GM18505 (cell line): ENCODE measurements around the gene DNAJC10.

Experiments used
- ATAC-seq: cut with Tn5 transposase; IDR thresholded peaks from one replicate; pipeline ENCODE4 v1.9.1; 2021; ENCODE audit not compliant: unreplicated experiment
- POLR2A ChIP-seq: IDR thresholded peaks from 4 replicates; pipeline ENCODE4 v1.6.1; 2011; ENCODE audit warnings: borderline replicate concordance; ENCODE audit not compliant: insufficient read depth, insufficient read length; ENCODE audit errors: extremely low read depth

DNAJC10 gene

GRCh38 chr2:182824767-182825158, 108.7 kb downstream of the DNAJC10 start:
- no peak for ATAC-seq
- no peak for TF ChIP-seq POLR2A

DNA sequence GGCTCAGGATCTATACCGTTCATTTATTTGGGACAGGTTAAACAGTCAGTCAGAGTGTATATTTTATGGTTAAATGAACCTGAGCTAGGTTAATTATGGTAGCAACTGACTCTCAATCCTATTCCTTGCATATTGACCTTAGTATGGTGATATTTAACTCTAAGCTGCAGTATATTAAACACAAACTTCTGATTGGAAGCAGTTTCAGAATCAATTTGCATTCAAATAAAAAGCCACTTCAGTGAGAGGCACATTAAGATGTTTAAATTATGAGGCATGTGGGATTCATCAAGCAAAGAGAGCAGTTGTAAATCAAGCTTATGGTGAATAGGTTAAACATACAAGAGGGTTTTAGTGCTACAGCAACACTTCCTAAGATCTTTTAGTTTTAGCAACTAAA, 110.0 kb downstream of the DNAJC10 start:
- ATAC-seq, result no peak
- no peak for TF ChIP-seq POLR2A

- TF ChIP-seq POLR2A, result no peak
- ATAC-seq, result no peak
Measured at GRCh38 chr2:182826496-182826895, 110.4 kb downstream of the DNAJC10 start.

DNA sequence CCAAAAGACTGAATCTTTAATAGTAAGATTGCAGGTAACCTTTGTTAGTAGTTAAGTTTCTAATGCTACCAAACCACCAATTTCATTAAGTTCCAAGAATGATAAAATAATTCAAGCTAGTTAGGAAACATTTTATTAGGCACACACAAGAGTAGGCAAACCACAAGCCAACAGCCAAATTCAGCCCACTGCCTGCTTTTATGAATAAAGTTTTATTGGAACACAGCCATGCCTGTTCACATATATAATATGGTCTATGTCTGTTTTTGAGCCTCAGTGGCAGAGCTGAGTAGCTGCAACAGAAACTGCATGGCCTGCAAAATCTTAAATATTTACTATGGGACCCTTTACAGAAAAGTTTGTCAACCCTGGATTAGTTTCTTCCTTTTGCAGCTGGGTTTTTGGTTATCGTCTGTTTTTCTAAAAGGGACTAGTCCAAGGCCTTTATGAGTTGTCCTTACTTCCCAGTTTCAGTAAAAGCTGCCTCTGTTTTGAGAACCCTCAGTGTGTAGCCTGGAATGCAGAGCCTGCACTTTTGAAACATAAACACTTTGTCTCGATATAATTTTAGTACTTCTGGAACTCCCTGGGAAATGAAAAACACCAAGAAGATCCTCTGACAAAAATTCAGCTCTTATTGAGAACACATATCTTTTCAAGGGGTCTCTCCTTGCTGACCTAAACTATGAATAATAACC, 111.3 kb downstream of the DNAJC10 start:
- ATAC-seq, result no peak
- TF ChIP-seq POLR2A, result no peak

- no peak for ATAC-seq
- TF ChIP-seq POLR2A, result no peak
Measured at GRCh38 chr2:182831101-182831500, 115.0 kb downstream of the DNAJC10 start.

- no peak for ATAC-seq
- no peak for TF ChIP-seq POLR2A
Measured at GRCh38 chr2:182831921-182832320, 115.9 kb downstream of the DNAJC10 start.

- no peak for TF ChIP-seq POLR2A
- ATAC-seq, result no peak
Measured at GRCh38 chr2:182833084-182833854, 117.2 kb downstream of the DNAJC10 start.

- no peak for TF ChIP-seq POLR2A
Measured at GRCh38 chr2:182834293-182834692, 118.2 kb downstream of the DNAJC10 start.

DNA sequence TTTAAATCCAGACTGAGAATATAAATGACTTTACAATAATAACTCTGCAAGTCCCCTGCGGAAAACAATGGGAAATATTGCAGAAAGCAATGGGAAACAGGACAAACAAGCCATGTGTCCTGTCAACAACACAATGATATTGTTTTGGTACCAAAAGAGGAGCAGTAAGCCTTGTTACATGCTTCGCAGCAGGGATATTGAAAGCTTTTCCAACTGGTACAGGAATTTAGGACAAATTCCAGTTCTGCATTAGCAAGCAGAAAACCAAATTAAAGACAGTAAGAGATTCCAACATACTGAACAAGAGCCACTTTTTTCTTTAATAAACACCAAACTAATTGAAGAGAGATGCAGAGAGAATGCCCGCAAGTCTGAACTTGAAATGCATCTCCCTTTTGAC, 120.4 kb downstream of the DNAJC10 start:
- no peak for ATAC-seq
- TF ChIP-seq POLR2A, result no peak

More at GRCh38 chr2:182834293-182834692, 118.2 kb downstream of the DNAJC10 start:
- ATAC-seq, result no peak
